ENCODE measurements around the gene SCAPER.

DNA sequence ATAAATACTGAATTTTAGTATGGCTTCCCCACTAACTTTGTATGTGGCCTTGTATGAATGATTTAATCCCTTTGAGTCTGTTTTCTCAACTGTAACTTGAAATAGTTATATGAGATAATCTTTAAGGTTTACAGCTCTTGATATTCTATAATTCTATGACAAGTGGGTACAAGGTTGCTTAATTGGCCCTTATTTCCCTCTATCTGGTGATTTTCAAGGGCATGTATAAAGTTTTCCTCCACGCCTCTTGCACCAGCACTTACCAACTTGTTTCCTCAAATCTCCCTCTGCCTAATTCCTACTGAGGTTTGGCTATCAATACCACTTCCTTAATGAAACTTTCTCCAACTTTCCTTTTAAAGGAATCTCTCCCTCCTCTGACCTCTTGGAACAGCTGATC is 455.7 kb downstream of the SCAPER start:
- TF ChIP-seq, protein P1, sequence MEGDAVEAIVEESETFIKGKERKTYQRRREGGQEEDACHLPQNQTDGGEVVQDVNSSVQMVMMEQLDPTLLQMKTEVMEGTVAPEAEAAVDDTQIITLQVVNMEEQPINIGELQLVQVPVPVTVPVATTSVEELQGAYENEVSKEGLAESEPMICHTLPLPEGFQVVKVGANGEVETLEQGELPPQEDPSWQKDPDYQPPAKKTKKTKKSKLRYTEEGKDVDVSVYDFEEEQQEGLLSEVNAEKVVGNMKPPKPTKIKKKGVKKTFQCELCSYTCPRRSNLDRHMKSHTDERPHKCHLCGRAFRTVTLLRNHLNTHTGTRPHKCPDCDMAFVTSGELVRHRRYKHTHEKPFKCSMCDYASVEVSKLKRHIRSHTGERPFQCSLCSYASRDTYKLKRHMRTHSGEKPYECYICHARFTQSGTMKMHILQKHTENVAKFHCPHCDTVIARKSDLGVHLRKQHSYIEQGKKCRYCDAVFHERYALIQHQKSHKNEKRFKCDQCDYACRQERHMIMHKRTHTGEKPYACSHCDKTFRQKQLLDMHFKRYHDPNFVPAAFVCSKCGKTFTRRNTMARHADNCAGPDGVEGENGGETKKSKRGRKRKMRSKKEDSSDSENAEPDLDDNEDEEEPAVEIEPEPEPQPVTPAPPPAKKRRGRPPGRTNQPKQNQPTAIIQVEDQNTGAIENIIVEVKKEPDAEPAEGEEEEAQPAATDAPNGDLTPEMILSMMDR (conservative IDR thresholded peaks at IDR 0.05; ENCODE audit: low read length): no peak
- no peak for TF ChIP-seq EZH2phosphoT487 (IDR thresholded peaks at IDR 0.05; ENCODE audit: borderline replicate concordance, low read depth, low read length)

Measured in OCI-LY7 (cell line).